GM23338 (cell line): ENCODE data around the gene HYAL2. TPM values are rescaled to one million over a fixed set of nuclear protein-coding genes. Genes with fewer than 3 reads are reported as not detected.

Experiments used
- ATAC-seq: fragments of 200-7000 bp; cut with Tn5 transposase; 3 replicates; pipeline ENCODE4 v1.9.1; 2020
- DNase-seq: peaks from one replicate; pipeline ENCODE4 v3.0.0-alpha.2; 2015; ENCODE audit warnings: low spot score
- H2AFZ ChIP-seq: fragments of 200-600 bp; sonication (generic); 2 replicates; pipeline ENCODE4 v1.8.0; 2016; ENCODE audit warnings: antibody characterized with exemption, mild to moderate bottlenecking, moderate library complexity
- H3F3A ChIP-seq: fragments of 200-600 bp; sonication (generic); replicated peaks from 2 replicates; pipeline ENCODE4 v1.8.0; 2017; ENCODE audit warnings: antibody characterized with exemption, mixed run types, low read depth
- H3K27ac ChIP-seq: fragments of 200-600 bp; sonication (generic); 2 replicates; pipeline ENCODE4 v1.6.1; 2016; ENCODE audit warnings: low read depth
- H3K27me3 ChIP-seq: fragments of 200-600 bp; sonication (generic); 2 replicates; pipeline ENCODE4 v1.8.0; 2016; ENCODE audit warnings: mild to moderate bottlenecking, mixed run types, moderate library complexity; ENCODE audit not compliant: insufficient read depth
- H3K36me3 ChIP-seq: fragments of 200-600 bp; sonication (generic); 2 replicates; pipeline ENCODE4 v1.8.0; 2016; ENCODE audit warnings: mild to moderate bottlenecking; ENCODE audit not compliant: insufficient read depth
- H3K4me1 ChIP-seq: fragments of 200-600 bp; sonication (generic); 2 replicates; pipeline ENCODE4 v1.8.0; 2016; ENCODE audit warnings: mild to moderate bottlenecking, moderate library complexity; ENCODE audit not compliant: insufficient read depth
- H3K4me2 ChIP-seq: fragments of 200-600 bp; sonication (generic); 2 replicates; pipeline ENCODE4 v1.7.1; 2017; ENCODE audit warnings: mixed run types
- H3K4me3 ChIP-seq: fragments of 200-600 bp; sonication (generic); 2 replicates; pipeline ENCODE4 v1.6.1; 2016; ENCODE audit warnings: mixed run types
- H3K79me2 ChIP-seq: fragments of 200-600 bp; sonication (generic); replicated peaks from 2 replicates; pipeline ENCODE4 v1.8.0; 2017; ENCODE audit warnings: mild to moderate bottlenecking; ENCODE audit not compliant: insufficient read depth
- H3K9me2 ChIP-seq: fragments of 200-600 bp; sonication (generic); 2 replicates; pipeline ENCODE4 v1.8.0; 2017; ENCODE audit not compliant: insufficient read depth
- H4K20me1 ChIP-seq: fragments of 200-600 bp; sonication (generic); replicated peaks from 2 replicates; pipeline ENCODE4 v1.8.0; 2017; ENCODE audit warnings: mild to moderate bottlenecking; ENCODE audit not compliant: insufficient read depth
- H3K27ac Mint-ChIP-seq: 2 replicates; pipeline ENCODE4 v1.8.0; 2020; ENCODE audit warnings: inconsistent platforms, mild to moderate bottlenecking, moderate library complexity, mixed read lengths
- H3K27me3 Mint-ChIP-seq: 3 replicates; pipeline ENCODE4 v1.8.0; 2022; ENCODE audit warnings: low read depth, mild to moderate bottlenecking, moderate library complexity, mixed read lengths, inconsistent platforms; ENCODE audit not compliant: insufficient read depth, poor library complexity
- H3K36me3 Mint-ChIP-seq: 3 replicates; pipeline ENCODE4 v1.8.0; 2021; ENCODE audit warnings: low read depth, mild to moderate bottlenecking, inconsistent platforms, moderate library complexity, mixed read lengths
- H3K4me1 Mint-ChIP-seq: 3 replicates; pipeline ENCODE4 v1.8.0; 2020; ENCODE audit warnings: mild to moderate bottlenecking, inconsistent platforms, mixed read lengths
- H3K4me3 Mint-ChIP-seq: 3 replicates; pipeline ENCODE4 v1.8.0; 2021; ENCODE audit warnings: moderate library complexity, mild to moderate bottlenecking, inconsistent platforms, mixed read lengths
- H3K9me3 Mint-ChIP-seq: 3 replicates; pipeline ENCODE4 v1.8.0; 2020; ENCODE audit warnings: moderate library complexity, mild to moderate bottlenecking, inconsistent platforms, mixed read lengths
- CREB1 ChIP-seq: fragments of 250-450 bp; sonication (Bioruptor Pico); IDR thresholded peaks from 2 replicates; pipeline ENCODE4 v1.5.0; 2020; ENCODE audit warnings: low read depth, mild to moderate bottlenecking, moderate library complexity
- EZH2 ChIP-seq: fragments of 200-600 bp; sonication (generic); IDR thresholded peaks from one replicate; pipeline ENCODE4 v1.8.0; 2017; ENCODE audit warnings: antibody characterized with exemption, mild to moderate bottlenecking, low read depth; ENCODE audit not compliant: unreplicated experiment
- EZH2phosphoT487 ChIP-seq: fragments of 200-600 bp; sonication (generic); IDR thresholded peaks from one replicate; pipeline ENCODE4 v1.8.1; 2018; ENCODE audit warnings: antibody characterized with exemption; ENCODE audit not compliant: unreplicated experiment
- NANOG ChIP-seq: IDR thresholded peaks from 2 replicates; pipeline ENCODE4 v1.6.1; 2016; ENCODE audit warnings: antibody characterized with exemption, borderline replicate concordance
- POLR2AphosphoS5 ChIP-seq: IDR thresholded peaks from 2 replicates; pipeline ENCODE4 v1.6.1; 2016; ENCODE audit warnings: antibody characterized with exemption, low read depth
- STAT1 ChIP-seq: IDR thresholded peaks from one replicate; pipeline ENCODE4 v1.6.1; 2016; ENCODE audit warnings: antibody characterized with exemption; ENCODE audit not compliant: unreplicated experiment
- ZNF114 ChIP-seq: fragments of 250-450 bp; sonication (Bioruptor Pico); IDR thresholded peaks from 2 replicates; pipeline ENCODE4 v1.5.0; 2020; ENCODE audit warnings: mild to moderate bottlenecking, moderate library complexity
- ZNF331 ChIP-seq: fragments of 250-450 bp; sonication (Bioruptor Pico); IDR thresholded peaks from 2 replicates; pipeline ENCODE4 v1.5.0; 2020; ENCODE audit warnings: low read depth, mild to moderate bottlenecking, moderate library complexity
- ZNF462 ChIP-seq: fragments of 250-450 bp; sonication (Bioruptor Pico); IDR thresholded peaks from 2 replicates; pipeline ENCODE4 v1.5.0; 2020; ENCODE audit warnings: mild to moderate bottlenecking, moderate library complexity
- polyA plus RNA-seq: library from polyadenylated mRNA; unstranded; fragments of >200 nt; fragmentation: Nextera tagmentation; extraction: Ambion mirVana; gene quantifications from 2 replicates; pipeline ENCODE4 v1.2.1, GENCODE V29; 2016
- total RNA-seq: library from RNA; depleted of rRNA; stranded (reverse); fragments of >200 nt; shearing (Covaris generic); gene quantifications from 2 replicates; pipeline ENCODE4 v1.2.3, GENCODE V29; 2014
- TF ChIP-seq, protein P1 (sequence below), 2 experiments: fragments of 200-600 bp in 1 of 2; sonication (generic) in 1 of 2; conservative IDR thresholded peaks; 2 replicates each; pipeline versions ENCODE4 v1.5.1 to v1.6.1; 2016 to 2017; ENCODE audit warnings: antibody characterized with exemption in 2 of 2, low read depth in 2 of 2, mild to moderate bottlenecking in 2 of 2, moderate library complexity in 1 of 2

The HYAL2 gene
- total and polyA plus RNA-seq, 2 experiments from 2014 or later, result 28.9 to 74.3 TPM

DNA sequence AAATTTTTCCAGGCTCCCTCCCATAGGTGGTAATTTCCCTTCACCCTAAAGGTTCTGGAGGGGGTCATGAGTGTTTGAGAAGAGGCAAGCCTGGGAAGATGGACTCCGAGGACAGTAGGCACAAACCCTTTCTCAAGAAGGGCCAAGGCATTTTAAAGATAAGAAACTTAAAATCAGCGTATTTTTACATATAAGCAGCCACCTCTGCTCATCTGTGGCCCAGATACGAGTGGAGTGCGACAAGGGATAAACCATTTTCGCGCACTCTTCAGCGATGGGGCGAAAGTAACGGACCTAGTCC lies 17.6 kb upstream of the HYAL2 start:
- peak overlapping the region; percentile 62 for H3K4me3 Mint-ChIP-seq
- H3K27me3 ChIP-seq, result peaks cover 62% of the 10 kb centered on the region

DNA sequence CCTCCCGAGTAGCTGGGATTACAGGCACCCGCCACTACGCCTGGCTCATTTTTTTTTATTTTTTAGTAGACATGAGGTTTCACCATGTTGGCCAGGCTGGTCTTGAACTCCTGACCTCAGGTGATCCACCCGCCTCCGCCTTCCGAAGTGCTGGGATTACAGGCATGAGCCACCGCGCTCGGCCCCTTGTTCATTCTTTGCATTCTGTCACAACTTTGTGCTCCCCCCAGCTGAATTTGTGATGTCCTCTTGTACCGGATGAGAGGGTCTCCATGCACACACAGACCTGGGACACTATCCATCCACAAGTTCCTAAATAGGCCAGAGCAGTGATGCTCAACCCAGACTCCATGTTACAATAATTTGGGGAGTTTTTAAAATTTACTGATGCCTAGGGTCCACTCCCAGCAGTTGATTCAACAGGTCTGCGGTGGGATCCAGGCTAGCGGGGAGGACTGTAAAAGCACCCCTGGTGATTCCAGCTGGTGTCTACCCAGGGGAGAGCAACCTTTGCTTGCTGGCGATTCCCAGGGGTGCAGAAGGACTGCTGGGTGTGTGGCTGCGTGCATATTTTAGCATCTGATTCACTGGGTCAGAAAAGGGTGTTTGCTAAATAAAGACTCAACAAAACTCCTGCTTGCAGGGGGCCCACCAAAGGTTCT lies 17.1 kb upstream of the HYAL2 start:
- H3K27ac ChIP-seq, result no peak overlapping the region
- H3K36me3 ChIP-seq, result no peaks in the 10 kb centered on the region
- H3K4me2 ChIP-seq, result peak overlapping the region; percentile 90
- H3K79me2 ChIP-seq, result peaks cover 22% of the 10 kb centered on the region
- ATAC-seq (no peak), DNase-seq (no peak)
- H3F3A ChIP-seq, result peaks cover 38% of the 10 kb centered on the region
- Mint-ChIP-seq H3K4me1 (peaks cover 29% of the 10 kb centered on the region), H3K4me3 (peak overlapping the region; percentile 62), H3K27ac (no peak overlapping the region), H3K9me3 (peaks cover 3% of the 10 kb centered on the region; the same call in 1 of the 3 replicates), H3K36me3 (no peaks in the 10 kb centered on the region; the same call in 2 of the 3 replicates), H3K27me3 (peaks cover 64% of the 10 kb centered on the region)
- peak overlapping the region; percentile 85; the same call in 1 of the 2 replicates for H2AFZ ChIP-seq
- H3K9me2 ChIP-seq, result no peaks in the 10 kb centered on the region
- peaks cover 11% of the 10 kb centered on the region for H4K20me1 ChIP-seq
- H3K4me1 ChIP-seq, result peaks cover 24% of the 10 kb centered on the region
- peak overlapping the region; percentile 65 for H3K4me3 ChIP-seq
- H3K27me3 ChIP-seq, result peaks cover 57% of the 10 kb centered on the region
- TF ChIP-seq NANOG, result no peak
- no peak for TF ChIP-seq EZH2
- no peak for TF ChIP-seq ZNF331 (CRISPR knock-in tag)
- TF ChIP-seq ZNF114 (CRISPR knock-in tag), result no peak
- no peak for TF ChIP-seq ZNF462 (CRISPR knock-in tag)
- no peak for TF ChIP-seq EZH2phosphoT487
- TF ChIP-seq POLR2AphosphoS5, result no peak
- TF ChIP-seq, protein P1, sequence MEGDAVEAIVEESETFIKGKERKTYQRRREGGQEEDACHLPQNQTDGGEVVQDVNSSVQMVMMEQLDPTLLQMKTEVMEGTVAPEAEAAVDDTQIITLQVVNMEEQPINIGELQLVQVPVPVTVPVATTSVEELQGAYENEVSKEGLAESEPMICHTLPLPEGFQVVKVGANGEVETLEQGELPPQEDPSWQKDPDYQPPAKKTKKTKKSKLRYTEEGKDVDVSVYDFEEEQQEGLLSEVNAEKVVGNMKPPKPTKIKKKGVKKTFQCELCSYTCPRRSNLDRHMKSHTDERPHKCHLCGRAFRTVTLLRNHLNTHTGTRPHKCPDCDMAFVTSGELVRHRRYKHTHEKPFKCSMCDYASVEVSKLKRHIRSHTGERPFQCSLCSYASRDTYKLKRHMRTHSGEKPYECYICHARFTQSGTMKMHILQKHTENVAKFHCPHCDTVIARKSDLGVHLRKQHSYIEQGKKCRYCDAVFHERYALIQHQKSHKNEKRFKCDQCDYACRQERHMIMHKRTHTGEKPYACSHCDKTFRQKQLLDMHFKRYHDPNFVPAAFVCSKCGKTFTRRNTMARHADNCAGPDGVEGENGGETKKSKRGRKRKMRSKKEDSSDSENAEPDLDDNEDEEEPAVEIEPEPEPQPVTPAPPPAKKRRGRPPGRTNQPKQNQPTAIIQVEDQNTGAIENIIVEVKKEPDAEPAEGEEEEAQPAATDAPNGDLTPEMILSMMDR (conservative IDR thresholded peaks at IDR 0.05; ENCODE audit: low read depth in 2 of 2), result no peak
- no peak for TF ChIP-seq CREB1 (CRISPR knock-in tag)

More for the DNA sequence above, 17.6 kb upstream of the HYAL2 start:
- TF ChIP-seq EZH2phosphoT487 (no peak), EZH2 (peak; percentile 48), STAT1 (no peak)
- no peaks in the 10 kb centered on the region for H3K9me2 ChIP-seq
- peaks cover 11% of the 10 kb centered on the region for H4K20me1 ChIP-seq
- peaks cover 24% of the 10 kb centered on the region for H3K4me1 ChIP-seq
- H3K27ac ChIP-seq, result no peak overlapping the region
- peaks cover 29% of the 10 kb centered on the region for H3K4me1 Mint-ChIP-seq
- H3K4me2 ChIP-seq, result peak overlapping the region; percentile 90
- peaks cover 3% of the 10 kb centered on the region; the same call in 1 of the 3 replicates for H3K9me3 Mint-ChIP-seq
- DNase-seq (no peak), ATAC-seq (no peak)
- H3K36me3 Mint-ChIP-seq, result no peaks in the 10 kb centered on the region; the same call in 2 of the 3 replicates
- H3K27me3 Mint-ChIP-seq, result peaks cover 69% of the 10 kb centered on the region
- peaks cover 38% of the 10 kb centered on the region for H3F3A ChIP-seq
- H3K79me2 ChIP-seq, result peaks cover 17% of the 10 kb centered on the region
- H2AFZ ChIP-seq, result peak overlapping the region; percentile 85; the same call in 1 of the 2 replicates
- no peaks in the 10 kb centered on the region for H3K36me3 ChIP-seq
- H3K27ac Mint-ChIP-seq, result no peak overlapping the region
- peak overlapping the region; percentile 65 for H3K4me3 ChIP-seq
